Keratinocyte (primary cell): ENCODE data around the gene CEBPG.

Experiments used
- CTCF ChIP-seq, 3 experiments: IDR thresholded peaks in 1 of 3; conservative IDR thresholded peaks in 1 of 3; optimal IDR thresholded peaks in 1 of 3; 2 replicates in 2 of 3; 3 replicates in 1 of 3; pipeline versions ENCODE3 to v1.5.1; 2011; ENCODE audit warnings: low read length in 3 of 3, mild to moderate bottlenecking in 3 of 3, moderate library complexity in 2 of 3, control low read depth in 1 of 3, inconsistent platforms in 1 of 3; ENCODE audit not compliant: insufficient read depth in 2 of 3; ENCODE audit errors: extremely low read depth in 1 of 3
- EZH2 ChIP-seq: IDR thresholded peaks from one replicate; pipeline ENCODE4 v1.6.1; 2012; ENCODE audit warnings: inconsistent platforms, mild to moderate bottlenecking, low read length, moderate library complexity

GRCh38 chr19:33409906-33410685 lies 36.6 kb downstream of the CEBPG start:
- TF ChIP-seq CTCF (optimal IDR thresholded peaks at IDR 0.05 in 1 of 3, IDR thresholded peaks at IDR 0.05 in 1 of 3, conservative IDR thresholded peaks at IDR 0.05 in 1 of 3; ENCODE audit: extremely low read depth in 1 of 3, insufficient read depth in 2 of 3, low read length in 3 of 3): no peak
- no peak for TF ChIP-seq EZH2
